ENCODE measurements around the gene FREM2. TPM values are rescaled to one million over a fixed set of nuclear protein-coding genes. Genes with fewer than 3 reads are reported as not detected.

The FREM2 gene
- total RNA-seq, 4 donors from 2014 or later: 10.8 to 18.0 (median 12.7) TPM

Small RNA genes lying within 50 kb of the gene (small RNA-seq; reads per million reads assigned to genes)
- gene PLA2G12AP2 (not detected), gene RNU6-56P (not detected)
